CD4-positive, alpha-beta T cell treated with Interleukin-12 subunit alpha and Interleukin-12 subunit beta, for 1 hour (primary cell): Measurements from ENCODE around the gene PRSS23.
"Not testable (repeated sequence)": the region's sequence is repeated elsewhere in the genome, so short reads cannot be mapped to it uniquely, and the experiment has no call there.

Experiments
- DNase-seq: peaks from one replicate; pipeline ENCODE4 v3.0.0-alpha.2; 2020

PRSS23 gene

GRCh38 chr11:86815726-86816125, 15.4 kb downstream of the PRSS23 start:
- DNase-seq: no peak

- DNase-seq: no peak
These were observed 15.9 kb downstream of the PRSS23 start for GRCh38 chr11:86816251-86816726.

DNA sequence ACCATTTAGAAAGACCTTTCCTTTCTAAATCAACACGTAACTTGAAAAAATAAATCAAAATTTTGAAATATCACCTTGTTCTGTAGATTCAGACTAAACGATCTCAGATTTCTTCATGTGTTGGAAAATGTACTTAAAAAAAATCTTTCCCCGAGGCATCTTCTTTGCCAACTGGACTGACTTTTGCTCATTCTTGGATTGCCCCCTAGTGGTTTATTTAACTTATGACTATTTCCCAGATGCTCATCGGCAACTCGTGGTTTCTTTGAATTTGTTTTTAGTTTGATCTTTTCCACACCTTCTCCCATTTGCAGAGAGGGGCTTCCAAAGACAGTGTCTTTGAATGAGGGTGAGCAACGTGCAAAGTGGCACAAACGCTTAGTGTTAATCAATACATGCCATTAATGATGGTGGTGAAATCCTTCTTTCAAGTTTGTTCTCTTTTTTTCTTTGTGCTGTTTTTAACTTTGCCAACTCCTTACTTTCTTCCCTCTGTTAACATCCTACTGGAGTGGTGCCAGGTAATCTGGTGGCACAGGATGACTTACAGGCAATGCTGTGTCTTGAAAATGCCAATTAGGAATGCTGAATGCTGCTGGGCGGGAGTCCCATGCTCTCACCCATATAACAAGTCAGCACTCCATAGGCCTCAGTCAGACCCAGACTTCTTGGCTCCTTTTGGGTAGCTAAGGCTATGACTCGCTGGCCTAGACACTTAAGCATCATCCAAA, 18.3 kb downstream of the PRSS23 start:
- peak; percentile 54 for DNase-seq

- DNase-seq: not testable (repeated sequence)
These were observed 23.8 kb downstream of the PRSS23 start for GRCh38 chr11:86824139-86824538.

- DNase-seq: not testable (repeated sequence)
These were observed 34.0 kb downstream of the PRSS23 start for GRCh38 chr11:86834376-86834775.

DNA sequence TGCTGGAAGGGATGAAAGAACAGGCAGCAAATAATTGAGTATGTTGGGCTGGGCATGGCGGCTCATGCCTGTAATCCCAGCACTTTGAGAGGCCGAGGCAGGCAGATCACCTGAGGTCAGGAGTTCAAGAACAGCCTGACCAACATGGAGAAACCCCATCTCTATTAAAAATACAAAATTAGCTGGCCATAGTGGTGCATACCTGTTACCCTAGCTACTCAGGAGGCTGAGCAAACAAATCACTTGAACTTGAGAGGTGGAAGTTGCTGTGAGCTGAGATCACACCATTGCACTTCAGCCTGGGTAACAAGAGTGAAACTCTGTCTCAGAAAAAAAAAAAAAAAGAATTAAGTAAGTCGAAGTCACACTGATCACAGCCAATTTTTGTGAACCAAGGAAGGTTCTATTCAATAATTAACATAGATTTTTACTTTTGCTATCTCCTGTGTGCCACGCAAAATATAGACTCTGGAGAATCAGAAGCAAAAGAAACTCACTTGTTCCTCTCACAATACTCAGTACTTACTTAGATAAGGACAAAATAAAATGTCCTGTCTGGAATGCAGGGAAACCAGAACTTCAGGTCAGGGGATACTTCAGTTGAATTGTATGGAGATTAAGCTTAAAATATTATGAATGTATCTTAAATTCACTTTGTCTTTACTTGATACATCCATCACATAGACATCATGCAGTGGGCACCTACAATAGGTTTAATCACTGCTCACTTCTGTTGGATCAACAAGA, 44.6 kb downstream of the PRSS23 start:
- DNase-seq: not testable (repeated sequence)

- DNase-seq: no peak
These were observed 47.8 kb downstream of the PRSS23 start for GRCh38 chr11:86848132-86848531.

- no peak for DNase-seq
These were observed 49.3 kb downstream of the PRSS23 start for GRCh38 chr11:86849679-86850078.
